T follicular helper cell (primary cell): Measurements from ENCODE around the gene ART3.

Source experiments
- DNase-seq: peaks from one replicate; pipeline ENCODE4 v3.0.0-alpha.2; 2020; ENCODE audit warnings: low read depth

ART3 gene

DNA sequence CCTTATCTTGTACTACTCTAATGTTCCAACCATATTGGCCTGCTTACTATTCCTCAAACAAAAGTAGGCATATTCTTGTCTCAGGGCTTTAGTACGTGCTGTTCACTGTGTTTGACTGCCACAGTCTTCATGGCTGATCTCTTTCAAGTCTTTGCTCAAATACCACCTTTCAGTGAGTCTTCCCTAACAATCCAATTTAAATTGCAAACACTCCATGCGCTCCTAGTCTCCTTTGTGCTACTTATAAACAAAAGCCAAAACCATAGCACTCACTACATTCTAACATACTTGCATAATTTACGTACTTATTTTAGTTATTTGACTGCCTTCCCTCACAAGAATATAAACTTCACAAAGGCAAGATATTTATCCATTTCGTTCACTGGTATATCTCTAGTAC, 1.7 kb upstream of the ART3 start:
- DNase-seq: no peak

- DNase-seq: no peak
Measured at GRCh38 chr4:76074993-76075600, 588 bp downstream of the ART3 start.

DNA sequence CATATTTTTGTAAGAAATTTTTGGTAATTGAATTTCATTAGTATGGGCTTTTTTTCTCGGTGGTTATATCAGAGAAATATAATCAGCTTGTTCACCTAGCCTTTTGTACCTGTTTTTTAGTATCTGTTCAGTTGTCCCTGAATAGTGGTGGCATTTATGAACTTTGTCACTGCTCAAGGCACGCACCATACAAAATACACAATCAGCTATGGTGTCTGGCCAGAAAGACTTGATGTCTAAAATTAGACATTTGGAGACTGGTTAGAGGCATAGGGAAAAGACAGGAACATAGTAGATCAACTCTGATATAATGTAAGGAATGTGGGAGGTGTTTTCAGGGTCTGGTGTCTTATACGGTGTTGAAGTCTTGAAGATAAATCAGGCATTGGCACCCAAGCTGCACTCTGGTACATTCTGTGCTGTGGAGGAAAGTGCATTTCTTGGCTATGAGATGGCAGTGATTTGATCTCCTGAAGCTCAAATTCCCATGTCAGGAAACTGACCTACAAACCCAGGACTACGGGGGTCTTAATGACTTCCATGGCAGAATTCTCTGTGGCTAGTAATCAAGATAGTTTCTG, 3.6 kb downstream of the ART3 start:
- DNase-seq: no peak

DNA sequence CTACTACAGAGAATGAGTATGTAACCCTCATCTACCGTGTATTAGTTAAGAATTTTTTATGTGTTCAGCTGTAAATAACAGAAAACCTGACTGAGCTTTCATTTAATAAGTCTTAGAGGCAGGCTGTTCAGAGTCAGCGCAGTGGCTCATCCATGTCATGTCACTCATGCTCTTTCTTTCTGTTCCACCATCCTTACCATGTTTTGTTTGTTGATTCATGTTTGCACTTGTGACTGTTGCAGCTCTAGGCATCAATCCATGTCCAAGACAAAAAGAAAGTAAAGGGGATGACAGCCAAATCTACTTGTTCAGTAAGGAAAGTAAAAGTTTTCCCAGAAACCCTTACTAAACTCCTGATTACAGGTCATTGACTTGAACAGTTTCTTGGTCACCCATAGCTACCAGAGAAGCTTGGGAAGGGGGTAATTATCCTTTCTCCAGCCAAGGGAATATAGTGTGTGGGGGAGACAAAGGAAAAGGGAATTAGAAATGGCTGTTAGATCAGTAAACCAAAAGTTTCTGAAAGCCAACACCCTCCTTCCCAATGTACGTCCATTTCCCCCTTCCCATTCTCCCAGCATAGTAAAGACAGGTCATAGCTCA, 9.0 kb downstream of the ART3 start:
- no peak for DNase-seq

DNA sequence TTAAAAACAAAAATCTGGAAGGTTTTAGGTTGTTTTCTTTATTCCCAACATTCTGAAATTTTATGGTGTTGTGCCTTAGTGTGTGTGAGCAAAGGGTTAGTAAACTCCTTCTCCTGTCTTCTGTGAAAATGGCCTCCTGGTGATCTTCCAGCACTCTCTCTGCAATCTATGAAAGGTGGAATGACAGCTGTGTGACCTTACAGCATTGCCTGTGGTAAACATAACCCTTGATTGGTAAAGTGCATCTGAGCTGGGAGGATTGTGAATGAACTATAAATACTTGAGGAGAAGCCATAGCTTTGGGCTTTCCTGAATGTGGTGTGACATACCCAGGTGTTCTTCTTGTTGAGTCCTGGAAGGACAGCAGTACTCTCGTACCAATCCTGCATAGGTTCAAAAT, 10.0 kb downstream of the ART3 start:
- no peak for DNase-seq

- no peak for DNase-seq
Measured at GRCh38 chr4:76087007-76087769, 12.7 kb downstream of the ART3 start.

GRCh38 chr4:76088719-76089118, 14.2 kb downstream of the ART3 start:
- DNase-seq: no peak

- no peak for DNase-seq
Measured at GRCh38 chr4:76090241-76090691, 15.8 kb downstream of the ART3 start.

DNA sequence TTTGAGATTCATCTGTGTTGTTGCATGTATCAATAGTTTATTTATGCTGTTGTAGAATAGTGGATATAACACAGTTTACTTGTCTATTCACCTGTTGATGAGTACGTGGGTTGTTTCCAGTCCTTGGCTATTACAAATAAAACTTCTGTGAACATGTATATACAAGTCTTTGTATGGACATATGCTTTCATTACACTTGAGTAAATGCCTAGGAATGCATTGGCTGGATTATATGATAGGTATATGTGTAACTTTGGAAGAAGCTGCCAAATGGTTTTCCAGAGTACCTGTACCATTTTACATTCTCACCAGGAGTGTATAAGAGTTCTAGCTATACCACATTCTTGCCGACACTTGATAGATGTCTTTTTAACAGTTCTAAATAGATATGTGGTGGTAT, 16.5 kb downstream of the ART3 start:
- DNase-seq: no peak

- DNase-seq: no peak
Measured at GRCh38 chr4:76095568-76095967, 21.1 kb downstream of the ART3 start.

DNA sequence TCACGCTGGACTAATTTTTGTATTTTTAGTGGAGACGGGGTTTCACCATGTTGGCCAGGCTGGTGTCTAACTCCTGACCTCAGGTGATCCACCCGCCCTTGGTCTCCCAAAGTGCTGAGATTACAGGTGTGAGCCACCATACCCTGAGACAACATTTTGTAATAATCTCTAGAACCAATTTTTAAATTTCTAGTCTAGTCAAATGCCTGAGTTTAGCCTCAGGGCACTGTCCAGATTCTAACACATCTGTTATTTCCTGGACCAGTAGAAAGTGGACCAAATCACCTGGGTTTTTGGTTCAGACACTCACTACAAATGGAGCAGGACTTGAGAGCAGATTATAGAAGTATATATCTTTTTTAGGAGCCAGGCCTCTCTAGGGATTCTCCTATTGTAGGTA, 21.6 kb downstream of the ART3 start:
- no peak for DNase-seq

- DNase-seq: no peak
Measured at GRCh38 chr4:76105652-76106051, 31.1 kb downstream of the ART3 start.

DNA sequence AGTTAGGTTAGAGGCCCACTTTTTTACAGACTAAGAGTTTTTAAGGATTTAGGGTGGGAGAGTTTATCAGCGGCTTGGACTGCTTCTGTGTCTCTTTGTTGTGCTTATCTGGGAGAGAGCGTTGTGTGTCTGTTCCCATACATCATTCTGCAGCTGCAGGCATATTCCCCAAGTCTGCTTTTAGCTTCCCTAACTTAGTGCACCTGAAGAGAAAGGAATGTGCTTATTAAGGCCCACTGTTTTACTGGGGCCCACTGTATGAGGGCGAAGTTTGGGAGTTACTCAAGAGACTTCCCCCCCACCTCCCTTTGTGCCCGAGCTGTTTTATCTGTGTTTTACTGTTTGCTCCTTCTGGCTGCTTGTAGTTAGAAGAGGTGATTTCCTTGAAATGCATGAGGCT, 31.9 kb downstream of the ART3 start:
- no peak for DNase-seq

DNA sequence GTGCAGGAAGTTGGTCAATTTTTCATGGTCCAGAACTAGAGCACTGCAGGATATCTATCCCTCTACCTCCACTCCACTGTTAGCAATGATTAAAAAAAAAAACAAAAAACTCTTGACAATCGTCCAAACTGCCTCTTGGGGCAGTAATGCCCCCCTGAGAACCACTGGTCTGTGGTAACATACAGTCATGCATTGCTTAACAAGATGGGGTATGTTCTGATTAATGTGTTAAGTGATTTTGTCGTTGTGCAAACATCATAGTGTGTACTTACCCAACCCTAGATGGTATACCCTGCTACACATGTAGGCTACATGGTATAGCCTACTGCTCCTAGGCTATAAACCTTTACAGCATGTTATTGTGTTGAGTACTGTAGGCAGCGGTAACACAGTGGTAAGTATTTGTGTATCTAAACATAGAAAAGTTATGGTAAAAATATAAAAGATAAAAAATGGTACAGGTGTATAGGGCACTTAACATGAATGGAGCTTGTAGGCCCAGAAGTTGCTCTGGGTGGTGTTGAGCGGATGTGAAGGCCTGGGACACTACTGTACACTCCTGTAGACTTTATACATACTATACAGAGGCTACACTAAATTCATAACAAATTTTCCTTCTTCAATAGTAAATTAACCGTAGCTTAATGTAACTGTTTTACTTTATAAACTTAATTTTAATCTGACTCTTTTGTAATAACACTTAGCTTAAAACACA, 34.1 kb downstream of the ART3 start:
- DNase-seq: no peak

DNA sequence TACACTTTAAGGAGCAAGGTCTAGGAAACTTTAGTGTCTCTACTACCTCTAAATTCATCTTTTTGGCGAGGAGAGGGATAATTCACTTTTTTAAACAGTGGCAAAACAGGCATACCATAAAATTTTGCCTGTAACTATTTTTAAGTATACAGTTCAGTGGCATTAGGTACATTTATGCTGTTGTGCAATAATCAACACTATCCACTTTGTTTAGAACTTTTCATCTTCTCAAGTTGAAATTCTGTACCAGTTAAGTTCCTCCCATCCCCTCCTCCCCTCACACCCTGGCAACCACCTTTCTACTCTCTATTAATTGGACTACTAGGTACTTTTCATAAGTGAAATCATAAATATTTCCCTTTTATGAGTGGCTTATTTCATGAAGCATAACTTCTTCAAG, 42.3 kb downstream of the ART3 start:
- no peak for DNase-seq

DNA sequence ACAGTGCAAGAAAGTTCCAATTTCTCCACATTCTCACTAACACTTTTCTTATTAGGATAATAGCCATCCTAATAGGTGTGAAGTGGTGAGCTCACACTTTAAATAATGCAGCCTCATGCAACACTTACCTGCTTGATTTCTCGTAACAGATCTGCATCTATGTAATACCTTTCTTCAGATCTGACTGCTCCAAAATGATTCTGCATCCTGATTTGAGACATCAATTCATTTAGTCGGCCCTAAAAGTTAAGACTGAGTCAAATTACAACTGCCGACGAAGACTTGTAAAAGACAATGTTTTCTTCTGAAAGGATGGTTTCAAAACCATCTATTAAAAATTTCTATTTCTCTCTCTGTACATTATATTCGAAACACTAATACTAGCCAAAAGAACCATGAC, 43.0 kb downstream of the ART3 start:
- no peak for DNase-seq

GRCh38 chr4:76120199-76120598, 45.7 kb downstream of the ART3 start:
- no peak for DNase-seq

DNA sequence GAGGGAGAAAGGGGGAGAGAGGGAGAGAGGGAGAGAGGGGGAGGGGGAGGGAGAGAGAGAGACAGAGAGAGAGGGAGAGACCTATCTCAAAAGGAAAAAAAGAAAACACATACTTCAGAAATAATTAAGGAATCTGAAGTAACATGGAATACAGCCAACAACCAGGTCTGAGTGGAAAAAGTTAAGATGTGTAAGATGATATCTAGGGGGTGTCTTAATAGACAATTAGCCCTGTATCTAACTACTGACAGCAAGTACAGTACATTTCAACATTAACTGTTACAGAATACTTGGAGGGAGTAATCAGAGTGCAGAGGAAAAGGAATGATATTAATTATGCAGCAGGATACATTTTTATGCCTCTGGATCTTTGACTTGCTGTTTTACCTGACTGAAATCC, 51.3 kb downstream of the ART3 start:
- DNase-seq: no peak

DNA sequence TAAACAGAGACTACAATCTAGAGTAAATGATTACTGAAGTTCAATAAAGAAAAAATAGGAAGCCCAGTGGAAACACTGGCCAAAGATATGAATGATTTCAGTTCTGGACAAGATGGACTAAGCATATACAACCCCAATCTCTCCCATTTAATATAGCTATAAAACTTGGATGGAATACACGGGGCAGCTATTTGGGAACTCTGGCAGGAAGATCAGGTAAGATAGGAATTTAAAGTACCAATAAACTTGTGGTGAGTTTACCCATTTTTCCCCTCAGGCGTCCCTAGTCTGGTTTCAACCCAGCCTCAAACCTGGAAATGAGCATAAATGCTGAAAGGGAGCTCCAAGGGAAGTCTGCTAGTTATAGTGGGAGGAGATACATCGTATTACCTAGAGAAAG, 53.2 kb downstream of the ART3 start:
- DNase-seq: no peak

GRCh38 chr4:76141241-76141640, 66.7 kb downstream of the ART3 start:
- DNase-seq: no peak

DNA sequence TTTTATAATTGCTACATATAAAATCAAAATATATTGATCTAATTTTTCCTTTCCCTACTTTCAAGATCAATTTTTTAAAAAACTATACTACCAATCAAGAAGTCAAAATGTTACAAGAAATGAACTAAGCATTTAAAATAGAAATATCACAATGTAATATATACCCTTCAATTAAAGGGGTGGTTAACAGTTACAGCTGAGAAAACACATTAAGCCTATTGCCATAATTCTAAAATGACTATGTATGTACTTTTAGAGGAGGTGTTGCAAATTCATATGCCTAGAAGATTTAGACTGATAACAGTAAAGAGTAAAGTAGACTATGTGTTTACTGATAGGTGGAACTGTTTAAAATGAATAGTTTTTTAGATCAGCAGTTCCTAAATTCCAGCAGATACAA, 70.0 kb downstream of the ART3 start:
- DNase-seq: no peak

- peak; percentile 2 for DNase-seq
Measured at GRCh38 chr4:76147454-76148141, 73.1 kb downstream of the ART3 start.
